ENCODE results near the gene CCDC69.
A peak's percentile ranks its signal among the peaks of the same experiment; 100 is the strongest.

The CCDC69 gene

GRCh38 chr5:151219138-151219537 lies 4.8 kb downstream of the CCDC69 start:
- Histone ChIP-seq H3K4me1 (ENCODE audit: insufficient read depth, low read length) (peaks cover 71% of the 10 kb centered on the region), H3K4me3 (ENCODE audit: low read depth in 1 of 2, low read length in 2 of 2) (no peak overlapping the region), H3K27me3 (ENCODE audit: control insufficient read depth in 1 of 2, insufficient read depth in 2 of 2, low read length in 2 of 2) (no peaks in the 10 kb centered on the region), H3K27ac (ENCODE audit: low read depth, low read length) (no peak overlapping the region), H3K9me3 (ENCODE audit: low read length) (no peaks in the 10 kb centered on the region), H3K36me3 (ENCODE audit: insufficient read depth, low read length) (peaks cover 7% of the 10 kb centered on the region), H3K9ac (ENCODE audit: low read length) (no peak overlapping the region)

- Histone ChIP-seq H3K27ac (ENCODE audit: low read depth, low read length) (peak overlapping the region; percentile 73), H3K4me1 (ENCODE audit: insufficient read depth, low read length) (peaks cover 79% of the 10 kb centered on the region), H3K4me3 (ENCODE audit: low read depth in 1 of 2, low read length in 2 of 2) (no peak overlapping the region), H3K36me3 (ENCODE audit: insufficient read depth, low read length) (peaks cover 7% of the 10 kb centered on the region), H3K9ac (ENCODE audit: low read length) (no peak overlapping the region), H3K27me3 (ENCODE audit: control insufficient read depth in 1 of 2, insufficient read depth in 2 of 2, low read length in 2 of 2) (no peaks in the 10 kb centered on the region), H3K9me3 (ENCODE audit: low read length) (no peaks in the 10 kb centered on the region)
These were observed 5.7 kb downstream of the CCDC69 start for GRCh38 chr5:151218177-151218576.

DNA sequence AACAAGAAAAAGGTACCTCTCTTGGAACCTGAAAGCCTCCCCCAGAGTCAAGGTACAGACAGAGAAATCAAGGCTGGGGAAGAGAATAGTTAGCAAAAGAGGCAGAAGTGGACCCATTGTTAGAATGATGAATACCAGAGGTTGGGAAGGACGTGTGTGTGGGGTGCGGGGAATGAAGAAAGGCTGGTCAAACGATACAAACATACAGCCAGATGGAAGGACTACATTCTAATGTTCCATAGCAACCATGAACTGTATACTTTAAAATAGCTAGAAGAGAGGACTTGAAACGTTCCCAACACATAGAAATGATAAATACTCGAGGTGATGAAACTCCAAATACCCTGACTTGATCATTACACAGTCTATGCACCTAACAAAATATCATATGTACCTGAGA lies 7.1 kb downstream of the CCDC69 start:
- Histone ChIP-seq H3K4me1 (ENCODE audit: insufficient read depth, low read length) (peaks cover 68% of the 10 kb centered on the region), H3K4me3 (ENCODE audit: low read depth in 1 of 2, low read length in 2 of 2) (no peak overlapping the region), H3K9me3 (ENCODE audit: low read length) (no peaks in the 10 kb centered on the region), H3K36me3 (ENCODE audit: insufficient read depth, low read length) (peaks cover 7% of the 10 kb centered on the region), H3K27ac (ENCODE audit: low read depth, low read length) (peak overlapping the region; percentile 79), H3K27me3 (ENCODE audit: control insufficient read depth in 1 of 2, insufficient read depth in 2 of 2, low read length in 2 of 2) (no peaks in the 10 kb centered on the region), H3K9ac (ENCODE audit: low read length) (no peak overlapping the region)

- H3K36me3 ChIP-seq (ENCODE audit: insufficient read depth, low read length), result peaks cover 7% of the 10 kb centered on the region
- peaks cover 55% of the 10 kb centered on the region for H3K4me1 ChIP-seq (ENCODE audit: insufficient read depth, low read length)
- H3K9ac ChIP-seq (ENCODE audit: low read length), result no peak overlapping the region
- H3K9me3 ChIP-seq (ENCODE audit: low read length), result no peaks in the 10 kb centered on the region
- no peaks in the 10 kb centered on the region for H3K27me3 ChIP-seq (ENCODE audit: control insufficient read depth in 1 of 2, insufficient read depth in 2 of 2, low read length in 2 of 2)
- H3K4me3 ChIP-seq (ENCODE audit: low read depth in 1 of 2, low read length in 2 of 2), result no peak overlapping the region
- peak overlapping the region; percentile 52 for H3K27ac ChIP-seq (ENCODE audit: low read depth, low read length)
These were observed 8.4 kb downstream of the CCDC69 start for GRCh38 chr5:151215546-151215880.

DNA sequence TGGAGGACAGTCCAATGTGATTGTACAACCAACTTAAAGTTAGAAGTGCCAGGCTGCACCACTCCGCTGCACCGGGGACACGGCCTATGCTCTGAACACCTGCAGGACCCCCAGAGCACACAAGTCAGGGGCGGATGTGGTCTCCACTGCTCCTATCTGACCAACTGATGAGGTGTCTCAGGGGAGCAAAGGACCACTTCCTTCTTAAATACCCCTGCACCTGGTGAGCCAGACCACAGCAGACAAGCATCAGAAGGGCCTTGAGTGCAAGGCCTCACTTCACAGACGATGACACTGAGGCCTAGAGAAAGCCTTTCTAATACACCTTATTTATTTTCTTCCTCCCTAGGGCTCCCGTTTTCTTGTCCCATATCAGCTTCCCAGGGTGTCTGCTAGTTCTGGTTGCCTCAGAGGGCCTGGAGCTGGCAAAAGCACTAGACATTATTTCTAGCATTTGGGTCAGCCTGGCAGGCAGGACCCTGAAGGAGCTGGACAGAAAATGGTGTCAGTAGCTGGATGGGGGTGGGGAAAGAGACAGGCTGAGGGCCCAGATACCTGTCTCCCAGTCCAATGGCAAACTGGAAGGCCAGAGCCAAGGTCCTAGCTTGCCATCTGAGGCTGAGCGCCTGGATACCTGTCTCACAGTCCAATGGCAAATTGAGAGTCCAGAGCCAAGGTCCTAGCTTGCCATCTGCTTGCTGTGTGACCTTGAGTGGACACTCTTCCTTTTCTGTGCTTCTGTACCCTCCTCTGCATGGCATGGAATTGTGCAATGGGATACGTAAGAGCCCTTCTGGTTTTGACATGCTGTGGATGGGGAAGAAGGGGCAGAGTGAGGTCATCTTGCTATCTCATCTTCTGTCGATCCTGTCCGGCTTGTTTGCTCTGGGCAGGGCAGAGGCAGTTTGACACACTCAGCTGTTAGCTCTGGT lies 9.0 kb downstream of the CCDC69 start:
- H3K27ac ChIP-seq (ENCODE audit: low read depth, low read length), result peak overlapping the region; percentile 66
- H3K9me3 ChIP-seq (ENCODE audit: low read length), result no peaks in the 10 kb centered on the region
- no peak overlapping the region for H3K4me3 ChIP-seq (ENCODE audit: low read depth in 1 of 2, low read length in 2 of 2)
- H3K36me3 ChIP-seq (ENCODE audit: insufficient read depth, low read length), result peaks cover 7% of the 10 kb centered on the region
- H3K9ac ChIP-seq (ENCODE audit: low read length), result peak overlapping the region; percentile 5
- peaks cover 49% of the 10 kb centered on the region for H3K4me1 ChIP-seq (ENCODE audit: insufficient read depth, low read length)
- H3K27me3 ChIP-seq (ENCODE audit: control insufficient read depth in 1 of 2, insufficient read depth in 2 of 2, low read length in 2 of 2), result no peaks in the 10 kb centered on the region

GRCh38 chr5:151213803-151214613 lies 9.9 kb downstream of the CCDC69 start:
- H3K27ac ChIP-seq (ENCODE audit: low read depth, low read length), result peak overlapping the region; percentile 66
- peak overlapping the region in 1 of 2 donors; percentile 16 for H3K4me3 ChIP-seq (ENCODE audit: low read depth in 1 of 2, low read length in 2 of 2)
- peak overlapping the region; percentile 5 for H3K9ac ChIP-seq (ENCODE audit: low read length)
- H3K36me3 ChIP-seq (ENCODE audit: insufficient read depth, low read length), result peaks cover 7% of the 10 kb centered on the region
- H3K9me3 ChIP-seq (ENCODE audit: low read length), result no peaks in the 10 kb centered on the region
- H3K27me3 ChIP-seq (ENCODE audit: control insufficient read depth in 1 of 2, insufficient read depth in 2 of 2, low read length in 2 of 2), result no peaks in the 10 kb centered on the region
- peaks cover 46% of the 10 kb centered on the region for H3K4me1 ChIP-seq (ENCODE audit: insufficient read depth, low read length)

DNA sequence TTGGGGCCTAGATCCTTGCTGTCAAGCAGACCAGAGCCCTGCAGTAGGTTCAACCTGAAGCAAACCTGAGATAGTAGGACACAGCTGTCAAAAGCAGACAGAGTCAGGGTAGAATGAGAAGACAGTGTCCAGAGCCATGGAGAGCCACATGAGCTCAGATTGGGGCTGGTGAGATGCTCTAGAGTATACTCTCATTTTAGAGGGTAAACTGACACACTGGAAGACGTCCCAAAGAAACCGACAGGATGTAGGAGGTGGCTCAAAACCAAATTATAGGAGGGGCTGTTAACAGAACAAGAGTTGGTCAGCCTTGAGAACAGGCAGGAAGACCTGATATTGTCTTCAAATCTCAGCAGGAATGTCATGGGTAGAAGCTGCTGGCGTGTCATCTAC lies 11.5 kb downstream of the CCDC69 start:
- Histone ChIP-seq H3K4me1 (ENCODE audit: insufficient read depth, low read length) (peaks cover 42% of the 10 kb centered on the region), H3K9me3 (ENCODE audit: low read length) (no peaks in the 10 kb centered on the region), H3K9ac (ENCODE audit: low read length) (no peak overlapping the region), H3K36me3 (ENCODE audit: insufficient read depth, low read length) (peaks cover 7% of the 10 kb centered on the region), H3K27ac (ENCODE audit: low read depth, low read length) (no peak overlapping the region), H3K4me3 (ENCODE audit: low read depth in 1 of 2, low read length in 2 of 2) (no peak overlapping the region), H3K27me3 (ENCODE audit: control insufficient read depth in 1 of 2, insufficient read depth in 2 of 2, low read length in 2 of 2) (no peaks in the 10 kb centered on the region)

GRCh38 chr5:151208481-151208914 lies 15.4 kb downstream of the CCDC69 start:
- peaks cover 19% of the 10 kb centered on the region for H3K4me1 ChIP-seq (ENCODE audit: insufficient read depth, low read length)
- no peak overlapping the region for H3K4me3 ChIP-seq (ENCODE audit: low read depth in 1 of 2, low read length in 2 of 2)
- no peak overlapping the region for H3K27ac ChIP-seq (ENCODE audit: low read depth, low read length)

GRCh38 chr5:151205411-151205810 lies 18.5 kb downstream of the CCDC69 start:
- Histone ChIP-seq H3K4me3 (ENCODE audit: low read depth in 1 of 2, low read length in 2 of 2) (no peak overlapping the region), H3K9me3 (ENCODE audit: low read length) (no peaks in the 10 kb centered on the region), H3K36me3 (ENCODE audit: insufficient read depth, low read length) (peaks cover 22% of the 10 kb centered on the region), H3K27ac (ENCODE audit: low read depth, low read length) (no peak overlapping the region), H3K4me1 (ENCODE audit: insufficient read depth, low read length) (peaks cover 25% of the 10 kb centered on the region), H3K27me3 (ENCODE audit: control insufficient read depth in 1 of 2, insufficient read depth in 2 of 2, low read length in 2 of 2) (no peaks in the 10 kb centered on the region), H3K9ac (ENCODE audit: low read length) (no peak overlapping the region)

More at GRCh38 chr5:151208481-151208914, 15.4 kb downstream of the CCDC69 start:
- H3K9ac ChIP-seq (ENCODE audit: low read length), result no peak overlapping the region
- H3K9me3 ChIP-seq (ENCODE audit: low read length), result no peaks in the 10 kb centered on the region
- H3K36me3 ChIP-seq (ENCODE audit: insufficient read depth, low read length), result no peaks in the 10 kb centered on the region
- H3K27me3 ChIP-seq (ENCODE audit: control insufficient read depth in 1 of 2, insufficient read depth in 2 of 2, low read length in 2 of 2), result no peaks in the 10 kb centered on the region

DNA sequence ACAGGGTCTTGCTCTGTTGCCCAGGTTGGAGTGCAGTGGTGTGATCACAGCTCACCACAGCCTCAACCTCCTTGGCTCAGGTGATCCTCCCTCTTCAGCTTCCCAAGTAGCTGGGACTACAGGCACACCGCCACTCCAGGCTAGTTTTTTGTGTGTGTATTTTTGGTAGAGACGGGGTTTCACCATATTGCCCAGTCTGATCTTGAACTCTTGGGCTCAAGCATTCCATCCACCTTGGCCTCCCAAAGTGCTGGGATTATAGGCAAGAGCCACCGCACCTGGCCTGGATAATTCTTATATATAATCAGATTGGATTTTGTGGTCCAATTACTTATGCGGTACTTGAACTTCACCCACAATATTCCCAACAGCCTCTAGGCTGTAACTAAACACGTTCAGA lies 19.8 kb downstream of the CCDC69 start:
- Histone ChIP-seq H3K27ac (ENCODE audit: low read depth, low read length) (no peak overlapping the region), H3K4me1 (ENCODE audit: insufficient read depth, low read length) (peaks cover 20% of the 10 kb centered on the region), H3K27me3 (ENCODE audit: control insufficient read depth in 1 of 2, insufficient read depth in 2 of 2, low read length in 2 of 2) (no peaks in the 10 kb centered on the region), H3K9ac (ENCODE audit: low read length) (no peak overlapping the region), H3K9me3 (ENCODE audit: low read length) (no peaks in the 10 kb centered on the region), H3K36me3 (ENCODE audit: insufficient read depth, low read length) (peaks cover 34% of the 10 kb centered on the region), H3K4me3 (ENCODE audit: low read depth in 1 of 2, low read length in 2 of 2) (no peak overlapping the region)

- peaks cover 8% of the 10 kb centered on the region for H3K4me1 ChIP-seq (ENCODE audit: insufficient read depth, low read length)
- H3K27ac ChIP-seq (ENCODE audit: low read depth, low read length), result no peak overlapping the region
- no peaks in the 10 kb centered on the region for H3K9me3 ChIP-seq (ENCODE audit: low read length)
- peaks cover 49% of the 10 kb centered on the region for H3K36me3 ChIP-seq (ENCODE audit: insufficient read depth, low read length)
- no peak overlapping the region for H3K4me3 ChIP-seq (ENCODE audit: low read depth in 1 of 2, low read length in 2 of 2)
- H3K9ac ChIP-seq (ENCODE audit: low read length), result no peak overlapping the region
- H3K27me3 ChIP-seq (ENCODE audit: control insufficient read depth in 1 of 2, insufficient read depth in 2 of 2, low read length in 2 of 2), result no peaks in the 10 kb centered on the region
These were observed 21.3 kb downstream of the CCDC69 start for GRCh38 chr5:151202381-151203139.
